WTC11 (cell line): ENCODE data around the gene DBNL. TPM values are rescaled to one million over a fixed set of nuclear protein-coding genes. Genes with fewer than 3 reads are reported as not detected.
A peak's percentile ranks its signal among the peaks of the same experiment; 100 is the strongest.

ENCODE experiments used
- ATAC-seq: fragments of 200-7000 bp; cut with Tn5 transposase; 2 replicates; pipeline ENCODE4 v1.10.0; 2021; ENCODE audit warnings: mild to moderate bottlenecking, moderate library complexity
- CTCF ChIA-PET: fragments of 300-600 bp; sonication (Branson Sonifier 250); formaldehyde crosslinking; loops from one replicate; lab custom pipeline; 2021; ENCODE audit warnings: antibody characterized with exemption; lab: Charles Lee
- POLR2A ChIA-PET: fragments of 350-600 bp; sonication (Branson Sonifier 250); formaldehyde crosslinking; loops from one replicate; lab custom pipeline; 2021; ENCODE audit warnings: antibody characterized with exemption; lab: Charles Lee
- DNase-seq: peaks from one replicate; pipeline ENCODE4 v3.0.0; 2021; ENCODE audit warnings: low spot score
- H3K27ac Mint-ChIP-seq: 2 replicates; pipeline ENCODE4 v1.8.0; 2021; ENCODE audit warnings: mixed read lengths
- H3K27me3 Mint-ChIP-seq: 2 replicates; pipeline ENCODE4 v1.8.0; 2021; ENCODE audit warnings: low read depth, mild to moderate bottlenecking, moderate library complexity, mixed read lengths
- H3K36me3 Mint-ChIP-seq: 2 replicates; pipeline ENCODE4 v1.8.0; 2021; ENCODE audit warnings: mixed read lengths
- H3K4me1 Mint-ChIP-seq: 2 replicates; pipeline ENCODE4 v1.8.0; 2022; ENCODE audit warnings: mixed read lengths
- H3K4me3 Mint-ChIP-seq: 2 replicates; pipeline ENCODE4 v1.8.0; 2021; ENCODE audit warnings: mild to moderate bottlenecking, moderate library complexity, mixed read lengths
- H3K9me3 Mint-ChIP-seq: 2 replicates; pipeline ENCODE4 v1.8.0; 2021; ENCODE audit warnings: mixed read lengths
- AFF4 ChIP-seq: sonication (generic); formaldehyde crosslinking; IDR thresholded peaks from 2 replicates; pipeline ENCODE4 v1.8.1; 2023; ENCODE audit warnings: mild to moderate bottlenecking, missing genetic modification reagents, borderline replicate concordance
- ARID4B ChIP-seq: sonication (generic); formaldehyde crosslinking; IDR thresholded peaks from 2 replicates; pipeline ENCODE4 v1.8.0; 2023; ENCODE audit warnings: missing genetic modification reagents, mild to moderate bottlenecking, borderline replicate concordance
- CBFB ChIP-seq: sonication (generic); formaldehyde crosslinking; IDR thresholded peaks from 2 replicates; pipeline ENCODE4 v1.8.1; 2022; ENCODE audit warnings: mild to moderate bottlenecking, low read depth, missing genetic modification reagents
- CTCF ChIP-seq: fragments of 200-600 bp; IDR thresholded peaks from 2 replicates; pipeline ENCODE4 v1.8.0; 2022; ENCODE audit warnings: antibody characterized with exemption
- EMX1 ChIP-seq: fragments of 250-450 bp; sonication (Bioruptor Pico); IDR thresholded peaks from 2 replicates; pipeline ENCODE4 v1.8.0; 2021; ENCODE audit warnings: mild to moderate bottlenecking
- FOXK1 ChIP-seq: sonication (generic); formaldehyde crosslinking; IDR thresholded peaks from 2 replicates; pipeline ENCODE4 v1.8.0; 2022; ENCODE audit warnings: mild to moderate bottlenecking, moderate library complexity, missing genetic modification reagents
- HMGXB4 ChIP-seq: sonication (generic); formaldehyde crosslinking; IDR thresholded peaks from 2 replicates; pipeline ENCODE4 v1.8.1; 2023; ENCODE audit warnings: mild to moderate bottlenecking, moderate library complexity, missing genetic modification reagents
- MXD4 ChIP-seq: fragments of 250-450 bp; sonication (Bioruptor Pico); IDR thresholded peaks from 2 replicates; pipeline ENCODE4 v1.8.0; 2021; ENCODE audit warnings: mild to moderate bottlenecking, moderate library complexity, borderline replicate concordance
- OVOL2 ChIP-seq: fragments of 250-450 bp; sonication (Bioruptor Pico); IDR thresholded peaks from 2 replicates; pipeline ENCODE4 v1.9.0; 2021; ENCODE audit warnings: mild to moderate bottlenecking, borderline replicate concordance
- PRRX2 ChIP-seq: fragments of 250-450 bp; sonication (Bioruptor Pico); IDR thresholded peaks from 2 replicates; pipeline ENCODE4 v1.8.0; 2021; ENCODE audit warnings: mild to moderate bottlenecking
- USF2 ChIP-seq: sonication (generic); formaldehyde crosslinking; IDR thresholded peaks from 2 replicates; pipeline ENCODE4 v1.8.1; 2023; ENCODE audit warnings: mild to moderate bottlenecking, missing genetic modification reagents, moderate library complexity
- ZNF263 ChIP-seq: sonication (generic); formaldehyde crosslinking; IDR thresholded peaks from 2 replicates; pipeline ENCODE4 v1.8.1; 2022; ENCODE audit warnings: low read depth, mild to moderate bottlenecking, moderate library complexity, missing genetic modification reagents
- ZNF423 ChIP-seq: fragments of 250-450 bp; sonication (Bioruptor Pico); IDR thresholded peaks from 2 replicates; pipeline ENCODE4 v2.1.2; 2022; ENCODE audit warnings: mild to moderate bottlenecking, moderate library complexity
- ZNF532 ChIP-seq: fragments of 250-450 bp; sonication (Bioruptor Pico); IDR thresholded peaks from 2 replicates; pipeline ENCODE4 v1.9.0; 2021; ENCODE audit warnings: mild to moderate bottlenecking, borderline replicate concordance
- total RNA-seq: library from RNA; stranded (reverse); gene quantifications from 3 replicates; pipeline ENCODE4 v1.2.3, GENCODE V29; 2021

Gene DBNL
- total RNA-seq, 1 experiment from 2014 or later, result 36.1 TPM

GRCh38 chr7:44080118-44080517, 35.6 kb downstream of the DBNL start (continued):
- TF ChIP-seq ZNF532 (CRISPR knock-in tag) (no peak), HMGXB4 (no peak), FOXK1 (CRISPR knock-in tag) (no peak), MXD4 (no peak), EMX1 (CRISPR knock-in tag) (no peak), USF2 (no peak), OVOL2 (no peak), ZNF263 (CRISPR knock-in tag) (no peak), CTCF (no peak)

GRCh38 chr7:44080686-44081265, 36.3 kb downstream of the DBNL start:
- POLR2A ChIA-PET, result interaction anchor here (0.5 to 0.8 kb wide), 2 partner anchors 17 to 1970 kb away, joined by 3 to 5 read pairs; no protein-coding TSS in a partner anchor
- H3K27me3 Mint-ChIP-seq, result peaks cover 22% of the 10 kb centered on the region
- TF ChIP-seq ARID4B (CRISPR knock-in tag) (no peak), PRRX2 (CRISPR knock-in tag) (no peak), AFF4 (CRISPR knock-in tag) (no peak), ZNF423 (CRISPR knock-in tag) (no peak), CBFB (no peak)
- TF ChIP-seq, all 79 proteins: peak for 0
- Mint-ChIP-seq H3K4me3 (peak overlapping the region; percentile 86), H3K9me3 (no peaks in the 10 kb centered on the region), H3K4me1 (peaks cover 16% of the 10 kb centered on the region; the same call in 1 of the 2 replicates), H3K27ac (no peak overlapping the region), H3K36me3 (peaks cover 24% of the 10 kb centered on the region)
- CTCF ChIA-PET, result interaction anchor here (0.7 to 1.3 kb wide), 3 partner anchors 8 to 280 kb away, joined by 3 to 7 read pairs (median 3); no protein-coding TSS in a partner anchor
- DNase-seq (no peak), ATAC-seq (no peak)
